Right lung (tissue), 5 donors: ENCODE data around the gene EIF4G1. TPM values are rescaled to one million over a fixed set of nuclear protein-coding genes. Genes with fewer than 3 reads are reported as not detected.
"Not testable (repeated sequence)": the region's sequence is repeated elsewhere in the genome, so short reads cannot be mapped to it uniquely, and the experiment has no call there.

ENCODE experiments used
- DNase-seq, 2 donors: peaks; one replicate each; pipeline ENCODE4 v3.0.0-alpha.2; 2013
- polyA plus RNA-seq, 5 donors: library from polyadenylated mRNA; unstranded; fragments of 120-200 nt; gene quantifications; one replicate each; pipeline versions ENCODE4 v1.2.1 to v1.2.3, GENCODE V29; 2013; ENCODE audit warnings: inconsistent platforms in 1 of 5, low replicate concordance in 1 of 5; ENCODE audit not compliant: insufficient read length in 5 of 5, insufficient read depth in 1 of 5

EIF4G1 gene
- polyA plus RNA-seq, 5 donors: 141 to 216 (median 161) TPM

GRCh38 chr3:184332370-184333090 lies 18.1 kb downstream of the EIF4G1 start:
- no peak for DNase-seq

GRCh38 chr3:184333190-184333589 lies 18.8 kb downstream of the EIF4G1 start:
- no peak for DNase-seq

- DNase-seq: no peak
Observed at GRCh38 chr3:184333700-184334099, 19.3 kb downstream of the EIF4G1 start.

- DNase-seq: no peak
Observed at GRCh38 chr3:184334470-184335158, 20.2 kb downstream of the EIF4G1 start.

GRCh38 chr3:184335291-184335660 lies 20.9 kb downstream of the EIF4G1 start:
- no peak for DNase-seq

- DNase-seq: peak; percentile 86 to 87
Observed at GRCh38 chr3:184335661-184336546, 21.5 kb downstream of the EIF4G1 start.

- peak in 1 of 2 donors; percentile 42 for DNase-seq
Observed at GRCh38 chr3:184336547-184337398, 22.4 kb downstream of the EIF4G1 start.

GRCh38 chr3:184337399-184337714 lies 23.0 kb downstream of the EIF4G1 start, which contains the start of gene FAM131A:
Gene FAM131A, plus strand, starts transcription at chr3:184337600. Its CDS starts 31 bp downstream, at chr3:184337631.
- DNase-seq: no peak

- DNase-seq: no peak
Observed at GRCh38 chr3:184337981-184338380, 23.6 kb downstream of the EIF4G1 start.

- DNase-seq: peak; percentile 78 to 79
Observed at GRCh38 chr3:184338511-184338945, 24.1 kb downstream of the EIF4G1 start.

GRCh38 chr3:184339001-184339400 lies 24.6 kb downstream of the EIF4G1 start:
- no peak for DNase-seq

- DNase-seq: not testable (repeated sequence)
Observed at GRCh38 chr3:184339451-184340135, 25.2 kb downstream of the EIF4G1 start.

GRCh38 chr3:184341925-184342324 lies 27.5 kb downstream of the EIF4G1 start:
- no peak for DNase-seq

- no peak for DNase-seq
Observed at GRCh38 chr3:184343200-184343876, 28.9 kb downstream of the EIF4G1 start.

- DNase-seq: no peak
Observed at GRCh38 chr3:184344579-184345316, 30.3 kb downstream of the EIF4G1 start.

- peak in 1 of 2 donors; percentile 50 for DNase-seq
Observed at GRCh38 chr3:184345317-184346144, 31.1 kb downstream of the EIF4G1 start.

GRCh38 chr3:184346480-184347190 lies 32.2 kb downstream of the EIF4G1 start:
- DNase-seq: no peak
